ENCODE measurements around the gene MACIR.
"Not testable (repeated sequence)": the region's sequence is repeated elsewhere in the genome, so short reads cannot be mapped to it uniquely, and the experiment has no call there.

The MACIR gene

GRCh38 chr5:103258368-103258956, at the start of gene MACIR:
TSS of gene MACIR (plus strand) at chr5:103258763. CDS start at chr5:103275920, 17,157 bp downstream.
- in situ Hi-C loops (cut with HindIII; ENCODE audit: low sequenced_read_pairs): no loop called here

GRCh38 chr5:103209065-103209464, 49.5 kb upstream of the MACIR start:
- in situ Hi-C loops (cut with HindIII; ENCODE audit: low sequenced_read_pairs): no loop called here

GRCh38 chr5:103210952-103211351, 47.6 kb upstream of the MACIR start:
- in situ Hi-C loops (cut with HindIII; ENCODE audit: low sequenced_read_pairs): loop anchor here (5.0 kb wide), 1 partner anchor 51 kb away; no protein-coding TSS in a partner anchor

- in situ Hi-C loops (cut with HindIII; ENCODE audit: low sequenced_read_pairs): loop anchor here (5.0 kb wide), 1 partner anchor 50 kb away; no protein-coding TSS in a partner anchor
Observed at GRCh38 chr5:103211576-103212561, 46.7 kb upstream of the MACIR start.

- in situ Hi-C loops (cut with HindIII; ENCODE audit: low sequenced_read_pairs): no loop called here
Observed at GRCh38 chr5:103216137-103216536, 42.4 kb upstream of the MACIR start.

GRCh38 chr5:103216697-103217096, 41.9 kb upstream of the MACIR start:
- in situ Hi-C loops (cut with HindIII; ENCODE audit: low sequenced_read_pairs): no loop called here

- in situ Hi-C loops (cut with HindIII; ENCODE audit: low sequenced_read_pairs): no loop called here
Observed at GRCh38 chr5:103217101-103217500, 41.5 kb upstream of the MACIR start.

- in situ Hi-C loops (cut with HindIII; ENCODE audit: low sequenced_read_pairs): no loop called here
Observed at GRCh38 chr5:103218164-103218563, 40.4 kb upstream of the MACIR start.

GRCh38 chr5:103219074-103219473, 39.5 kb upstream of the MACIR start:
- in situ Hi-C loops (cut with HindIII; ENCODE audit: low sequenced_read_pairs): not testable (repeated sequence)

GRCh38 chr5:103223031-103223955, 35.3 kb upstream of the MACIR start:
- in situ Hi-C loops (cut with HindIII; ENCODE audit: low sequenced_read_pairs): no loop called here

GRCh38 chr5:103224118-103224893, 34.3 kb upstream of the MACIR start:
- in situ Hi-C loops (cut with HindIII; ENCODE audit: low sequenced_read_pairs): no loop called here

- in situ Hi-C loops (cut with HindIII; ENCODE audit: low sequenced_read_pairs): no loop called here
Observed at GRCh38 chr5:103224894-103225246, 33.7 kb upstream of the MACIR start.

- in situ Hi-C loops (cut with HindIII; ENCODE audit: low sequenced_read_pairs): no loop called here
Observed at GRCh38 chr5:103228061-103228460, 30.5 kb upstream of the MACIR start.

- in situ Hi-C loops (cut with HindIII; ENCODE audit: low sequenced_read_pairs): no loop called here
Observed at GRCh38 chr5:103228588-103228987, 30.0 kb upstream of the MACIR start.

GRCh38 chr5:103232393-103232999, 26.1 kb upstream of the MACIR start:
- in situ Hi-C loops (cut with HindIII; ENCODE audit: low sequenced_read_pairs): no loop called here

- in situ Hi-C loops (cut with HindIII; ENCODE audit: low sequenced_read_pairs): no loop called here
Observed at GRCh38 chr5:103234239-103234975, 24.2 kb upstream of the MACIR start.

GRCh38 chr5:103235891-103236290, 22.7 kb upstream of the MACIR start:
- in situ Hi-C loops (cut with HindIII; ENCODE audit: low sequenced_read_pairs): no loop called here

- in situ Hi-C loops (cut with HindIII; ENCODE audit: low sequenced_read_pairs): no loop called here
Observed at GRCh38 chr5:103237778-103238177, 20.8 kb upstream of the MACIR start.

- in situ Hi-C loops (cut with HindIII; ENCODE audit: low sequenced_read_pairs): no loop called here
Observed at GRCh38 chr5:103243665-103244064, 14.9 kb upstream of the MACIR start.

Data from endothelial cell of hepatic sinusoid (primary cell).